Keratinocyte (primary cell): ENCODE measurements around the gene DMRTB1.

Experiments used
- EZH2 ChIP-seq: IDR thresholded peaks from one replicate; pipeline ENCODE4 v1.6.1; 2012; ENCODE audit warnings: inconsistent platforms, mild to moderate bottlenecking, low read length, moderate library complexity
- TF ChIP-seq, protein P1 (sequence below), 3 experiments: IDR thresholded peaks in 1 of 3; conservative IDR thresholded peaks in 1 of 3; optimal IDR thresholded peaks in 1 of 3; 2 replicates in 2 of 3; 3 replicates in 1 of 3; pipeline versions ENCODE3 to v1.5.1; 2011; ENCODE audit warnings: low read length in 3 of 3, mild to moderate bottlenecking in 3 of 3, moderate library complexity in 2 of 3, control low read depth in 1 of 3, inconsistent platforms in 1 of 3; ENCODE audit not compliant: insufficient read depth in 2 of 3; ENCODE audit errors: extremely low read depth in 1 of 3

DNA sequence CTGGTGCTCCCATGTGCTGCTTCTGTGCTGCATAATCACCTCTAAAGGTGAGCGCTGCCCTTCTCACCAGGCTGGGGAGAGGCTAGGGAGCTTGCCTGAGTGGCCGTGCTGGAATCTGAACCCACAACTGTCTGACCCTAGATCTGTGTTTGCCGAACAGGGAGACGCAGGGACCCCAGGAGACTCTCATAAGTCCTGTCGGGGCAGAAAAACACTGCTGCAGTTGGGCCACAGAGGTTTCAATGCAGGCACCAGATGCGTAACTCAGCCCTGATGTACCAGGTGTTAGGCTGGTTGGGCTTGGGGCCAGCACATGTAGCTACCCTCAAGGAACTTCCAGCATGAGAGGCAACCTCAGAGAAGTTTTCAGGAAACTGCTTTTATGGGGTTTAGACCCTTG is 49.5 kb upstream of the DMRTB1 start:
- TF ChIP-seq, protein P1, sequence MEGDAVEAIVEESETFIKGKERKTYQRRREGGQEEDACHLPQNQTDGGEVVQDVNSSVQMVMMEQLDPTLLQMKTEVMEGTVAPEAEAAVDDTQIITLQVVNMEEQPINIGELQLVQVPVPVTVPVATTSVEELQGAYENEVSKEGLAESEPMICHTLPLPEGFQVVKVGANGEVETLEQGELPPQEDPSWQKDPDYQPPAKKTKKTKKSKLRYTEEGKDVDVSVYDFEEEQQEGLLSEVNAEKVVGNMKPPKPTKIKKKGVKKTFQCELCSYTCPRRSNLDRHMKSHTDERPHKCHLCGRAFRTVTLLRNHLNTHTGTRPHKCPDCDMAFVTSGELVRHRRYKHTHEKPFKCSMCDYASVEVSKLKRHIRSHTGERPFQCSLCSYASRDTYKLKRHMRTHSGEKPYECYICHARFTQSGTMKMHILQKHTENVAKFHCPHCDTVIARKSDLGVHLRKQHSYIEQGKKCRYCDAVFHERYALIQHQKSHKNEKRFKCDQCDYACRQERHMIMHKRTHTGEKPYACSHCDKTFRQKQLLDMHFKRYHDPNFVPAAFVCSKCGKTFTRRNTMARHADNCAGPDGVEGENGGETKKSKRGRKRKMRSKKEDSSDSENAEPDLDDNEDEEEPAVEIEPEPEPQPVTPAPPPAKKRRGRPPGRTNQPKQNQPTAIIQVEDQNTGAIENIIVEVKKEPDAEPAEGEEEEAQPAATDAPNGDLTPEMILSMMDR (optimal IDR thresholded peaks at IDR 0.05 in 1 of 3, IDR thresholded peaks at IDR 0.05 in 1 of 3, conservative IDR thresholded peaks at IDR 0.05 in 1 of 3; ENCODE audit: extremely low read depth in 1 of 3, insufficient read depth in 2 of 3, low read length in 3 of 3) = no peak
- no peak for TF ChIP-seq EZH2
